Measurements from ENCODE around the gene PSMD11.
"Not testable (repeated sequence)": the region's sequence is repeated elsewhere in the genome, so short reads cannot be mapped to it uniquely, and the experiment has no call there.

Gene PSMD11

DNA sequence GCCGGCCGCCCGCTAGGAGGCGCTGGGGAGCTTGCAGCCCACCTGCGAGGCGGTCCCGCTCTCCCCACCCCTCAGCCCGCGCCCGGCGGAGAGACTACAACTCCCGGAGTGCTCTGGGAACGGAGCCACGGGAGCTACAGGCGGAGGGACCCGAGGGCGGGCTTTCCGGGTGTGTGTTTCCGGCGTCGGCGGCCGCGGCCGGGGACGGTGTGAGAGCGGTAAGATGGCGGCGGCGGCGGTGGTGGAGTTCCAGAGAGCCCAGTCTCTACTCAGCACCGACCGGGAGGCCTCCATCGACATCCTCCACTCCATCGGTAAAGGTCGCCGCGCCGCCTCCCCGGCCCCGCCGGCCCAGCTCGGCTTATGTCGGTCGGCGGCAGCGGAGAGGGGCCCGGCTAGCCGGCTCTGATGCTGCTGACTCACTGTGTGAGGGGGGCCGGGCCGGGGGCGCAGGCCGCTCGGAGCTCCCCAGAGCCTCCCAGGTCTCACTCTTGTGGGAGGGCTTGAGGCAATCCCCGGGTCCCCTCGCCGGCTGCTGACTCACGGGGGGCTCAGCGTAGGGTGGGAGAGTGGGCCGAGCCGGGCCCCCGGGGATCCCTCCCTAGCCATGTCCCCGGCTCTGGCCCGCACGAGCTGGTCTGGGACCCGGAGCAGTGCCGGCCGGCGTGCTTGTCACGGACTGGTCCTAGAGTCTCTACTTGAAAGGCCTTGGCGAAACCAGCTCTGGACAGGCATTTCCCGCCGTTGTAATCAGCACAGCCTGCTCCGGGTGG lies at the start of gene PSMD11:
Gene PSMD11, plus strand, starts transcription at position 210 of the 773 bp plus-strand sequence. Its CDS starts 14 bp downstream, at position 224.
- in situ Hi-C loops (cut with MboI; ENCODE audit: low sequenced_read_pairs), result no loop called here

DNA sequence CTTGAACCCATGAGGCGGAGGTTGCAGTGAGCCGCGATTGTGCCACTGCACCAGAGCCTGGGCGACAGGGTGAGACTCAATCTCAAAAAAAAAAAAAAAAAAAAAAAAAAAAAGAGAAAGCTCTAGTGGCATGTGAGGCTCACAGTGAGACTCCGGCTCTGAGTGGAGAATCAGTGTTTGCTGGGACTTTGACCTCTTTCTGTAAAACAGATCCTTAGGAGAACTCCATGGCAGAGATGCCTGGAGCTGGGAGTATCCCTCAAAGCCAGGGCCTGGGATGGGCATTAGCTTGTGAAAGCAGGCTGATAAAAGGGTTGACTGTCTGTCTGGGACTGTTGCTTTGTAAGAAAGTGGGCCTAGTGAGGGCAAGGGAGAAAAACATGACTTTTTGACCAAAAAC lies 48.0 kb upstream of the PSMD11 start:
- in situ Hi-C loops (cut with MboI; ENCODE audit: low sequenced_read_pairs), result no loop called here

DNA sequence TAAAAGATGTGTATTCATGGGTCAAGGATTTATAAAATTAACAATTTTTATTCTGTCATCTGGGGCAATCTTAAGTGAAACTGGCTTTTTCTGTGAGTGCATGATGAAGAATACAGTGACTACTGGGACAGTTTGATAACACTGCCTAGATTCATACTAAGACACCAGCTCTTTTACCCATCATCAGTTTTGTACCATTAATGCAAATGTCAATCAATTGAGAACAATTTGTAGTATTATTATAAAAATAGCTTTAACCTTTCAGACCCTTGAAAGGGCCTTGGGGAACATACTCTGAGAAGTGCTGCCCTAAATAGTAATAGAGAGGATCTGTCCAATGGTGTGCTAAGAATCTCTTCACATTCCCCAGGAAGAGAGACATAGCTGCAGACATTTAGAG lies 45.4 kb upstream of the PSMD11 start:
- in situ Hi-C loops (cut with MboI; ENCODE audit: low sequenced_read_pairs), result no loop called here

DNA sequence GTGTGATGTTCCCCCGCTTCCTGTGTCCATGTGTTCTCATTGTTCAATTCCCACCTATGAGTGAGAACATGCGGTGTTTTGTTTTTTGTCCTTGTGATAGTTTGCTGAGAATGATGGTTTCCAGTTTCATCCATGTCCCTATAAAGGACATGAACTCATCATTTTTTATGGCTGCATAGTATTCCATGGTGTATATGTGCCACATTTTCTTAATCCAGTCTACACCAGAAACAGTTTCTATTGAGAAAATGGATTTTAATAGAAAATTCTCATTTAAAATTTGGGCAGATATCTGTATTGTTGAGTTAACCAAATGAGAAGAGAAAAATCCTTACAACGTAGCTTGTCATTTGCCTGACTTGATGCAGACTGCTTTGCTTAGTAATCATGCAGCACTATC lies 34.2 kb upstream of the PSMD11 start:
- in situ Hi-C loops (cut with MboI; ENCODE audit: low sequenced_read_pairs), result not testable (repeated sequence)

DNA sequence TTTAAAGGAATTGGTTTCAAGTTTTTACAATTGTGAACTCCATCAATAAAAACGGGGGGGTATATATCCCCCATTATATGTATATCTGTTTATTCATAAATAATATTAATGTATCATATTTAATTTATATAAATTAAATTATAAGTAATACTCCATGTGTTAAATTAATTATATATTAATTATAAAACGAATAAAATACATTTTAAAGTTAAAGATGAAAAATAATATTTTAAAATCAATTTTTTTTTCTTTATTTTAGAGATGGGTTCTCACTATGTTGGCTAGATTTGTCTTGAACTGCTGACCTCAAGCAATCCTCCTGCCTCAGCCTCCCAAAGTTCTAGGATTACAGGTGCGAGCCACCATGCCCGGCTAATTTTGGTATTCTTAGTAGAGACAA lies 17.4 kb upstream of the PSMD11 start:
- in situ Hi-C loops (cut with MboI; ENCODE audit: low sequenced_read_pairs), result no loop called here

DNA sequence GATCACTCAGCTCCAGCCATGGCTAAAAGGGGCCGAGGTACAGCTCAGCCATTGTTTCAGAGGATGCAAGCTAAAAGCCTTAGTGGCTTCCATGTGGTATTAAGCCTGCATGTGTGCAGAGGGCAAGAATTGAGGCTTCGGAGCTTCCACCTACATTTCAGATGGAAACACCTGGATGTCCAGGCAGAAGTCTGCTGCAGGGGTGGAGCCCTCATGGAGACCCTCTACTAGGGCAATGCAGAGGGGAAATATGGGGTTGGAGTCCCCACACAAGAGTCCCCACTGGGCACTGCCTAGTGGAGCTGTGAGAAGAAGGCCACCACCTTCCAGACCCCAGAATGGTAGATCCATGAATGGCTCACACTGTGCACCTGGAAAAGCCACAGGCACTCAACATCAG lies 14.7 kb upstream of the PSMD11 start:
- in situ Hi-C loops (cut with MboI; ENCODE audit: low sequenced_read_pairs), result no loop called here

DNA sequence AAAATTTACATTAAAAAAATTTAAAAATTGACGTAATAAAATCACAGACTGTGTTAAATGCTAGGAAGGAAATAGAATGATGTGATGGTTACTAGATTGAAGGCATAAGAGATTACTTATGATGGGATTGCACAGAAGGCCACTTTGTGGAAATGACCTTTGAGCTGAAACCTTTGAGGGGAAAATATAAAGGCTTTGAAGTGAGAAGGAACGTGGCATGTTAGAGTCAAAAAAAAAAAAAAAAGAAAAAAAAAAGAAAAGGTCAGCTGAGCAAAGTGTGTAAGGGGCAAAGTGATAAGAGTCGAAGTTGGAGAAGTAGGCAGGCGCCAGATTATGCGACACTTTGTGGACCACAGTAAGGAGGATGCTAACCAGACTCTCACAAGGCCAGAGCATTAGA lies 3.6 kb upstream of the PSMD11 start:
- in situ Hi-C loops (cut with MboI; ENCODE audit: low sequenced_read_pairs), result no loop called here

DNA sequence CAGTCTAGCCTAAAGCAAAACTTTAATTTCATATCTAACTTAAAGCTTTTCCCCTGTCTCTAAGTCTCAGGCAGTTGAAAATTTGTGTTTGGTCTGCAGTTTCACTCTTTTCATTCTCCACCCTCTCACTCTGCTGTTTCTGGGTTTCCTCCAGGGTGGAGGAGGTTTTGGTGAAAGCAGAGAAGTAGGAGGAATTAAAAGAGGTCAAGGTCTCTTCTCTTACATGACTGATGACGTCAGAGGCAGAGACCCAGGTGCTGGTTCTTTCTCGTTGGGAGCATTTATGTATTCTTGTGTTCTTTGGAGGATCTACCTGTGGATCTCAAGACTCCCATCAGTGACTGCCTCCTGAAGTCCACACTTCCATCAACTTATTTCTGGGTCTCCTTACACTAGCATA lies 2.4 kb upstream of the PSMD11 start:
- in situ Hi-C loops (cut with MboI; ENCODE audit: low sequenced_read_pairs), result no loop called here

DNA sequence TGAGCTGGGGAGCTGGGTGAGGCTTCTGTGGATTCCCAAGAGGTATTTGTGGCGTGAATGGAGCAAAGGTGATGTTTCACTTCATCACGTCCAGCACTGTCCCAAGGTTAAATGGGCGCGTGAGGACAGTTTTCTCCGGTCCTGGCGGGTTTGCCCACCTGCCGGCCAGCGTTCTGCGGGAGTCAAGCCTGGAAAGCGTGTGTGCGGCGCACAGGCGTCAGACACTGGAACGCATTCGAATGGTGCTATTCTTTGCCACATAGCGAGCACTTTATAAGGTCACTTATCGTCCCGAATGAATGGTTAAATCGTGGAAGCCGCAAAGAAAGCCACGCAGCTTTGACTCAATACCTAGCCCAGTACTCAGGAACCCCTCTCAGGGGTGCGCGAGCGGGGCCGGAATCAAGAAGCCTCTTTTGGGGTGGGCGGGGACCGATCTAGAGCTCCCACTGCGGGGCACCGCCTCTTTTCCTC lies 446 bp upstream of the PSMD11 start:
- in situ Hi-C loops (cut with MboI; ENCODE audit: low sequenced_read_pairs), result no loop called here

DNA sequence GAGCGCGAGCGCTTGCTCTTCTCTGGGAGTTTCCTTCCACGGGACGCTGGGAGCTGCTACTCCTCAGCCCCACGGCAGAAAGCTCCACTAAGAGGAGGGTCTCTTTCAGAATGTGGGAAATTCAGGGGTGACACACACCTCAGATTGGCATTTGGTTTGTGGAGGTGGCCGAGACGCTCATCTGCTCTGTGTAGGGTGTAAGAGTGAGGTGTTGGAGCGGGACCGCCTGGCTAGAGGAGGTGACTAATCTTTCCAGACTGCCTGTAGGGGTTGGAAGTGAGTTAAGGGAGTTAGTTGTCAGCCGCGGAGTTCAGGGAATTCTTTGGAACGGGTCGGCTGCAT lies 735 bp downstream of the PSMD11 start:
- in situ Hi-C loops (cut with MboI; ENCODE audit: low sequenced_read_pairs), result no loop called here

DNA sequence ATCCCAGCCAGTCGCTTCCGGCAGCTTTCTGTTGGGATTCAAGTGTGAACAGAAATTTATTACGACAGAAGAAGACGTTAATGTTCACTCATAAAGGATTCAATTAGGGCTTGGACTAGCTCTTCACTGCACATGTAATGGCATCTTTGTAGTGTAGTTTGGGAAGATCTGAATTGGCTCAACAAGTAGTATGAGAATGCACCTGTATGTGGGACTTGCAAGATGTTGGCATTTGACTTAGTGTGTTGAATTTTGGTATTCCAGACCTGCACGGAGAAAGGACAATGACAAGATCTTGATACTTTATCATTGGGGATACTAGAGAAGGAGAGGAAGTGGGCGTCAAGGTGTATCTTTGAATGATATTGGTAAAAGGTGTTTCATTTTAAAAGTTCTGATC lies 1.2 kb downstream of the PSMD11 start:
- in situ Hi-C loops (cut with MboI; ENCODE audit: low sequenced_read_pairs), result no loop called here

DNA sequence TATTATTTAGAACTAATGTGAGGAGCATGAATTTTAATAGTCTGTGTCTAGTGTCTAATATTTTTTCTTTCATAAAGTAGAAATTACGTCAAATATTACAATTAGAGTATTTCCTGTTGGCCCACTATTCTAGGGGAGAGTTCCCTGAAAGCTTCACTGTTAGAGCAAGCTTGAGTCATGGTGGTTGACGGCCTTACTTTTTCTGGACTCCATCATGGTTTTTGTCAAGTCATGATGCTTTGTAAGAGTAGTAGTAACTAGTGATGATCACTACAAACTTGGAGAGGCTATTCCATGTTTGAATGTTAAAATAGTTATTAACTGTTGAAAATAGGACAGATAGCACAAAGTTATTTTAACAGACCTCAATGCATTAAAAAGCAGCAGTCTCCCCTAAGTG lies 1.7 kb downstream of the PSMD11 start:
- in situ Hi-C loops (cut with MboI; ENCODE audit: low sequenced_read_pairs), result no loop called here

DNA sequence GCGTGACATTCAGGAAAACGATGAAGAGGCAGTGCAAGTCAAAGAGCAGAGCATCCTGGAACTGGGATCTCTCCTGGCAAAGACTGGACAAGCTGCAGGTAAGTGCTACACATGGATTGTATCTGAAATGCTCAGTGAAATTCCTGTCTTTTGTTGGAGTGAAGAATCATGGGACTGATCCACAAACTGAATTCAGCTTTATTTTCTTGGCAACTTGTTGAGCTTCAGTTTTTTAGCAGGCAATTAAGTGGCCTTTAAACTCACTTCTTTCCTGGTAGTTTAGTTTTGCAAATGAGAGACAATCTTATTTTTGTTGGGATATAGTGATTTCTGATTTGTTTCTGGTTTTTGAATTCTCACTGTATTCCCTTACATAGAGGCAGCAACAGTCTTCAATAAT lies 2.6 kb downstream of the PSMD11 start:
- in situ Hi-C loops (cut with MboI; ENCODE audit: low sequenced_read_pairs), result no loop called here

DNA sequence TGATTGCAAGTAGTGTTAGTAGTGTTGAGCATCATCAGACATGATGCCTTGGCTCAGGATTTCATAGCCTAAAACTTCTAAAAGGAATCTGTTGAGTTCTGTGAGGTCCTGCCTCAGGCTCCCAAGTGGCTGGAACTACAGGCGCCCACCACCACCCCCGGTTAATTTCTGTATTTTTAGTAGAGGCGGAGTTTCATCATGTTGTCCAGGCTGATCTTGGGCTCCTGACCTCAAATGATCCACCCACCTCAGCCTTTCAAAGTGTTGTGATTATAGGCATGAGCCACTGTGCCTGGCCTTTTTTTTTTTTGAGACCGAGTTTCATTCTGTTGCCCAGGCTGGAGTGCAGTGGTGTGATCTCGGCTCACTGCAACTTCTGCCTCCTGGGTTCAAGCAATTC lies 5.7 kb downstream of the PSMD11 start:
- in situ Hi-C loops (cut with MboI; ENCODE audit: low sequenced_read_pairs), result no loop called here

DNA sequence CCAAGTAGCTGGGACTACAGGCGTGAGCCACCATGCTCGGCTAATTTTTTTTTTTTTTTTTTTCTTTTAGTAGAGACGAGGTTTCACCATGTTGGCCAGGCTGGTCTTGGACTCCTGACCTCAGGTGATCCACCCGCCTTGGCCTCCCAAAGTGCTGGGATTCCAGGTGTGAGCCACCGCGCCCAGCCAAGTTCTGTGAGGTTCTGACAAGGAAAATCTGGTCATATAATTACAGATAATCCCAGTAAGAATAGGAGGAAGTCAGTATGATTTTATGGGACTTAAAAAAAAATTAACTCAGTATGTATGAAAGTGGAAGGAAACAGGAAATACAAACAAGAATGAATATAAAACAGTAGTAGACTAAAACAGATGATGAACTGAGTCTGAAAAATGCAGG lies 6.1 kb downstream of the PSMD11 start:
- in situ Hi-C loops (cut with MboI; ENCODE audit: low sequenced_read_pairs), result not testable (repeated sequence)

DNA sequence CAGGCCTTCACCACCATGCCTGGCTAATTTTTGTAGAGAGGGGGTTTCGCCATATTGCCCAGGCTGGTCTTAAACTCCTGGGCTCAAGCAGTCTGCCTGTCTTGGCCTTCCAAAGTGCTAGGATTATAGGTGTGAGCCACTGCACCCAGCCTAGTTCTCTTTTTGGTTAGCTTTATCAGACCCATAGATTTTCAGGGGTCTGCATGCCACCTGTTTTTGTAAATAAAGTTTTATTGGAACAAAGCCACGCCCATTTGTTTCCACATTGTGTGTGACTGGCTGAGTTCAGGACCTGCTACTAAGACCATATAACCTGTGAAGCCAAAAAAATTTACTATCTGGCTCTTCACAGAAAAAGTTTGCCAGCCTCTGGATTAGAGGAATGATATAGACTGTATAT lies 7.6 kb downstream of the PSMD11 start:
- in situ Hi-C loops (cut with MboI; ENCODE audit: low sequenced_read_pairs), result no loop called here

DNA sequence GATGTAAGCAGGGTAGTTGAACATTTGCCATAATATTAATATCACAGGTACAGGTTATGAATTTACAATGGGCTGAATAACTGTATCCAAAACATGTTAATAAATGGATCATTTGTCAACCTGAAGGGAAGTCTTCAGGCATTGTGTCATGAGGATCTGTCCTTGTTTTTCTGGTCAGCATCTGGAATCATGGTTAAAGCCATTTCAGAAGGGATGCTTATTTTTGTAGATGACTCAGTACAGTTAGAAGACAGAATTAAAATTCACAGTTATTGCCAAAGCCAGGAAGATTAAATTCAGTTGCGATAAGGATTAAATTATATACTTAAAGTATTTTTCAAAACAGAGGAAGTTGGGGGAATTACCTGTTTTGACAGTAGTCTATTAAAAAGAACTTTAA lies 8.0 kb downstream of the PSMD11 start:
- in situ Hi-C loops (cut with MboI; ENCODE audit: low sequenced_read_pairs), result no loop called here

DNA sequence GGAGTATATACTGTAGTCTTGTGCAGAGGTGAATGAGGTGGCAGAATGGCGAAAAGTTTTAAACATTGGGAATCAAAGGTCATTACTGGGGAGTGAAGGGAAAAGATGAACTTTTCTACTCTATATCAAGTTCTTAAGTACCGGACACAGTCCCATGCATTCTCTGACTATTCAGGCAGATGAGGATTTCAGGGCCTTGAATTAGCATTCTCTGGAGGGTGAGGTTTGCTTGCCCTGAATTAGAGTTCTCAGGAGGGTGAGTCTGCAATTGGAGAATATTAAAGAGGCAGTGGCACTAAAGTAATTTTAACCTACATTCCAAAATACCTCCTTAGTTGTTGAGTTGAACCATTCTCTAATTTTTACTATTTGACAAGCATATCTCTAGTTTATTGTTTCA lies 9.1 kb downstream of the PSMD11 start:
- in situ Hi-C loops (cut with MboI; ENCODE audit: low sequenced_read_pairs), result no loop called here

DNA sequence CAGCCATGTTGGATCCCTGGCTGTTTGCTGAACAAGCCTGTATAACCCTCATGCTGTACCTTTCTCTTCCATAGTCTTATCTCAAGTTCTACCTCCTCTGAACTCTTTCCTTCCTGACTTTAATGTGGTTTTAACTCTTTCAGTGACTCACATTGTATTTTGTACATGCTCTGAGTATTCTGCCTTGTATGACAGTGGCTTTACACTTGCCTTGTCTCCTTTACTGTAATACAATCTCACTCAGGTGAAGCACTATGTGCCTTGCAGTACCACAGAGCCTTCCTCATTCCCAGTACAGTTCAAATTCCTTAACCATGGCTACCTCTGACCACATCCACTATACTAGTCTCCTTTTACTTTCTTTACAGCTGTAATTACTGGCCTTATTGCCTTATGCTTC lies 14.1 kb downstream of the PSMD11 start:
- in situ Hi-C loops (cut with MboI; ENCODE audit: low sequenced_read_pairs), result no loop called here

DNA sequence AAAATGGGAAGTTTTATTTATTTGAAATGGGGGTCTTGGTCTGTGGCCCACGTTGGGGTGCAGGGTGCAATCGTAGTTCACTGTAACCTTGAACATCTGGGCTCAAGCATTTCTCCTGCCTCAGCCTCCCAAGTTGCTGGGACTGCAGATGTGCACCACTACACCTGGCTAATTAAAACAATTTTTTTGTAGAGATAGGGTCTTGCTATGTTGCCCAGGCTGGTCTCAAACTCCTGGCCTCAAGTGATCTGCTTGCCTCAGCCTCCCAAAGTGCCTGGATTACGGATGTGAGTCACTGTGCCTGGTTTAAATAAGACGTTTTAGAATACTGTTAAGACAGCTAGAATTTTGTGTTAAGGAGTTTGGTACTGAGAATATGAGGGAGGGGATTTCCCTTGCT lies 15.7 kb downstream of the PSMD11 start:
- in situ Hi-C loops (cut with MboI; ENCODE audit: low sequenced_read_pairs), result no loop called here

DNA sequence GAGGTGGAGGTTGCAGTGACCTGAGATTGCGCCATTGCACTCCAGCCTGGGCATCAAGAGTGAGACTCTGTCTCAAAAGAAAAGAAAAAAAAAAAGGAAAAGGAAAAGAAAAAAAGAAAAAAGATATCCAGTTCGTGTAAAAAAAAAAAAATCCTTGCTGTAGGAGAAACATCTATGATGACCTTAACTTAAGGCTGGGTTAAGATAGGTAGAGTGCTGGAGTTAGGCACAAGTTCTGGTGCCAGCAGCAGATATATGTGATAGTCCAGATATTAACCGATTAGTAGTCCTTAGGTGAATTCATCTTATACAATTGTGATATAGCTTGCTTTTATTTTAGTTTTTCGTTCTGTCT lies 17.2 kb downstream of the PSMD11 start:
- in situ Hi-C loops (cut with MboI; ENCODE audit: low sequenced_read_pairs), result no loop called here

DNA sequence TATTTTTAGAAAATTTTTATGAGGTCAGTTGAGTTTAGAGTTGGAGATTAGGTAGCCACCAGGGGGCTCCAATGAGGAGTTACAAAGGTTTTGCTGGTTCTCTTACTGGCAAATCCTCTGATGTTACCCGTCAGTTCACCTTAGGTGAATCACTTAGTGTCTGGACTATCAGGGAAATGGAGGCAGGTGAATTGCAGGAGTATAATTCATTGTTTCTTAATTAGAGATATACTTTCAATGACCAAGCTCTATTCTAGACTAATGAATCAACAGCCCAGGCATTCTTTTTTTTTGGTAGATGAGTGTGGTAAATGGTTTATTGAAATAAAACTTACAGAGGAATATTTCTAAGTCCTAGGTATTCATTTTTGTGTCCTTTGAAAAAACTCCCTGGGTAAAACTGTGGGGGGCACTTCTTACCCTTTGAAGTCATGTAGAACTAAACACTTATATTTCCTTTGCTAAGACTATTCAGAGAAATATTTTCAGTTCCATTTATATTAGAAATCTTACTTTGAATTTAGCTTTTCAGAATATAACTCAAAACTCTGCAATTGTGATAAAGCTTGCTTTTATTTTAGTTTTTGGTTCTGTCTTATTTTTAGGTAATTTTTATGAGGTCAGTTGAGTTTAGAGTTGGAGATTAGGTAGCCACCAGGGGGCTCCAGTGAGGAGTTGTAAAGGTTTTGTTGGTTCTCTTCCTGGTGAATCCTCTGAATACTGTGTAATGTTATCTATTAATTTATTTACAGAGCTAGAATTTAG lies 17.7 kb downstream of the PSMD11 start:
- in situ Hi-C loops (cut with MboI; ENCODE audit: low sequenced_read_pairs), result no loop called here

DNA sequence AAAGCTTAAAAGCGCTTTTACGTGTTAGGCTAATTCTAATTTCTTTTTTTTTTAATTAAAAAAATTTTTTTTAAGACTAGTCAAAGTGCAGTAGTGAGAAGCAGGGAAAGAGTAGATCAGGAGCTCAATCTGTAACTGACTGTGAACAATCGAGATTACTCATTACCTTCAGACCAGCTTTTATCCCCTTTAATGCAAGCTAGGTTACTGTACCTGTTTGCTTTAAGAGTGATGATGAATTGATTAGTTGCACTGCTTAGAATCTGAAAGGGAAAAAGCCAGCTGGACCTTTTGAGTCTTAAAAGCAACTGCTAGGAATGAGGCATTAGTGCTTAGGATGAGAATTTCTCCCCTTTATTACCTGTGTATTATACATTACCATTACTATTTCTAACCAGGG lies 19.0 kb downstream of the PSMD11 start:
- in situ Hi-C loops (cut with MboI; ENCODE audit: low sequenced_read_pairs), result no loop called here
